Gastroesophageal sphincter (tissue), 3 donors: Measurements from ENCODE around the gene CDH20.

ENCODE experiments used
- POLR2A ChIP-seq, 2 donors: fragments of 450-650 bp; IDR thresholded peaks; one replicate each; pipeline ENCODE4 v1.6.1; 2017; ENCODE audit warnings: antibody characterized with exemption in 2 of 2, mild to moderate bottlenecking in 2 of 2, moderate library complexity in 1 of 2
- POLR2AphosphoS5 ChIP-seq: sonication (generic); formaldehyde crosslinking; IDR thresholded peaks from one replicate; pipeline ENCODE4 v1.6.1; 2017; ENCODE audit warnings: antibody characterized with exemption
- TF ChIP-seq, protein P1 (sequence below), 4 experiments: fragments of 200-600 bp in 2 of 4; fragments of 450-650 bp in 2 of 4; sonication (generic) in 1 of 4; IDR thresholded peaks; one replicate each; pipeline ENCODE4 v1.5.1; 2017 to 2019; ENCODE audit warnings: antibody characterized with exemption in 4 of 4, mild to moderate bottlenecking in 2 of 4, moderate library complexity in 2 of 4

DNA sequence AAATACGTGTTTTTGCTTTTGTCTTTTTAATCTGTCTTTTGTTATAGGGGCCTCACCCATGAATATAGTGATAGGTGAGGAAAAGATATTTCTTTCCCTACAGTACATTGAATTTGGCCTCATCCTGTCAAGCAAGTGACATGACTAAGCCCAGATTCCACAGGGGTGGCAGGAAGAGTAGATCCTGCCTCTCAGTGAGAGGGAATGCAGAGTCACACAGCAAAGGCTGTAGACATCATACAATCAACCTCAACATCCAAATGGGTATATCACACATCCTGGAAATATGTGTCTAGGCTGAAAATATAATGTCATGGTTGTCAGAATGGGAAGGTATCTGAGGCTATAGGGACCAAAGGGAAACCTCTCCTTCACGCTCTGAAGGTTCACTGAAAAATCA, 269.6 kb downstream of the CDH20 start:
- TF ChIP-seq, protein P1, sequence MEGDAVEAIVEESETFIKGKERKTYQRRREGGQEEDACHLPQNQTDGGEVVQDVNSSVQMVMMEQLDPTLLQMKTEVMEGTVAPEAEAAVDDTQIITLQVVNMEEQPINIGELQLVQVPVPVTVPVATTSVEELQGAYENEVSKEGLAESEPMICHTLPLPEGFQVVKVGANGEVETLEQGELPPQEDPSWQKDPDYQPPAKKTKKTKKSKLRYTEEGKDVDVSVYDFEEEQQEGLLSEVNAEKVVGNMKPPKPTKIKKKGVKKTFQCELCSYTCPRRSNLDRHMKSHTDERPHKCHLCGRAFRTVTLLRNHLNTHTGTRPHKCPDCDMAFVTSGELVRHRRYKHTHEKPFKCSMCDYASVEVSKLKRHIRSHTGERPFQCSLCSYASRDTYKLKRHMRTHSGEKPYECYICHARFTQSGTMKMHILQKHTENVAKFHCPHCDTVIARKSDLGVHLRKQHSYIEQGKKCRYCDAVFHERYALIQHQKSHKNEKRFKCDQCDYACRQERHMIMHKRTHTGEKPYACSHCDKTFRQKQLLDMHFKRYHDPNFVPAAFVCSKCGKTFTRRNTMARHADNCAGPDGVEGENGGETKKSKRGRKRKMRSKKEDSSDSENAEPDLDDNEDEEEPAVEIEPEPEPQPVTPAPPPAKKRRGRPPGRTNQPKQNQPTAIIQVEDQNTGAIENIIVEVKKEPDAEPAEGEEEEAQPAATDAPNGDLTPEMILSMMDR (IDR thresholded peaks at IDR 0.05): no peak
- TF ChIP-seq POLR2A (IDR thresholded peaks at IDR 0.05): no peak
- TF ChIP-seq POLR2AphosphoS5: no peak
